Amniotic epithelial cell (primary cell): ENCODE results near the gene TOPORS.
"Not testable (repeated sequence)": the region's sequence is repeated elsewhere in the genome, so short reads cannot be mapped to it uniquely, and the experiment has no call there.

Experiments used
- DNase-seq: peaks from one replicate; pipeline ENCODE4 v3.0.0-alpha.2; 2010; ENCODE audit warnings: low read depth

Gene TOPORS

GRCh38 chr9:32552172-32552872 is at the start of gene TOPORS, which contains the start of gene SMIM27:
Gene TOPORS (minus strand): TSS chr9:32552586. CDS start chr9:32552436, 150 bp downstream.
Gene SMIM27 (plus strand): TSS chr9:32552327. CDS start chr9:32552435, 108 bp downstream.
- DNase-seq: peak; percentile 82

GRCh38 chr9:32599021-32599420 is 46.6 kb upstream of the TOPORS start:
- DNase-seq: not testable (repeated sequence)

- no peak for DNase-seq
Measured at GRCh38 chr9:32596936-32597335, 44.5 kb upstream of the TOPORS start.

- no peak for DNase-seq
Measured at GRCh38 chr9:32596096-32596865, 43.9 kb upstream of the TOPORS start.

- no peak for DNase-seq
Measured at GRCh38 chr9:32590898-32591297, 38.5 kb upstream of the TOPORS start.

- peak; percentile 25 for DNase-seq
Measured at GRCh38 chr9:32590476-32590875, 38.1 kb upstream of the TOPORS start.

- peak; percentile 53 for DNase-seq
Measured at GRCh38 chr9:32589083-32589723, 36.8 kb upstream of the TOPORS start.

GRCh38 chr9:32587901-32588300 is 35.5 kb upstream of the TOPORS start:
- DNase-seq: peak; percentile 14

GRCh38 chr9:32584784-32585183 is 32.4 kb upstream of the TOPORS start:
- DNase-seq: no peak

GRCh38 chr9:32581512-32582143 is 29.2 kb upstream of the TOPORS start:
- peak; percentile 73 for DNase-seq

GRCh38 chr9:32580631-32581300 is 28.4 kb upstream of the TOPORS start:
- peak; percentile 71 for DNase-seq

GRCh38 chr9:32579706-32580331 is 27.4 kb upstream of the TOPORS start:
- DNase-seq: peak; percentile 37

GRCh38 chr9:32578976-32579375 is 26.6 kb upstream of the TOPORS start:
- DNase-seq: no peak

- no peak for DNase-seq
Measured at GRCh38 chr9:32577316-32577715, 24.9 kb upstream of the TOPORS start.

GRCh38 chr9:32574858-32575257 is 22.5 kb upstream of the TOPORS start:
- DNase-seq: no peak

GRCh38 chr9:32573821-32574220 is 21.4 kb upstream of the TOPORS start:
- DNase-seq: no peak

- peak; percentile 89 for DNase-seq
Measured at GRCh38 chr9:32572900-32573523, 20.6 kb upstream of the TOPORS start, which contains the start of gene NDUFB6. Gene NDUFB6 (minus strand): TSS chr9:32573159. CDS start chr9:32573060, 99 bp downstream.

- peak; percentile 81 for DNase-seq
Measured at GRCh38 chr9:32571969-32572899, 19.8 kb upstream of the TOPORS start.

GRCh38 chr9:32570262-32570661 is 17.9 kb upstream of the TOPORS start:
- DNase-seq: no peak
